Neural progenitor cell (in vitro differentiated cells): Measurements from ENCODE around the gene CTIF. TPM values are rescaled to one million over a fixed set of nuclear protein-coding genes. Genes with fewer than 3 reads are reported as not detected.

Experiments
- DNase-seq: peaks from one replicate; pipeline ENCODE4 v3.0.0-alpha.2; 2016; ENCODE audit warnings: low spot score
- H2AFZ ChIP-seq: fragments of 200-600 bp; sonication (generic); replicated peaks from 2 replicates; pipeline ENCODE4 v1.6.1; 2016; ENCODE audit warnings: antibody characterized with exemption
- H3F3A ChIP-seq: fragments of 200-600 bp; sonication (generic); 2 replicates; pipeline ENCODE4 v1.6.1; 2016; ENCODE audit warnings: antibody characterized with exemption, low read depth
- H3K27ac ChIP-seq: fragments of 200-600 bp; sonication (generic); 2 replicates; pipeline ENCODE4 v1.5.1; 2016; ENCODE audit warnings: mild to moderate bottlenecking
- H3K27me3 ChIP-seq: fragments of 200-600 bp; sonication (generic); 2 replicates; pipeline ENCODE4 v1.6.1; 2016; ENCODE audit warnings: mild to moderate bottlenecking, moderate library complexity
- H3K36me3 ChIP-seq: fragments of 200-600 bp; sonication (generic); 2 replicates; pipeline ENCODE4 v1.5.1; 2016
- H3K4me1 ChIP-seq: fragments of 200-600 bp; sonication (generic); 2 replicates; pipeline ENCODE4 v1.6.1; 2016; ENCODE audit warnings: mixed run types
- H3K4me2 ChIP-seq: fragments of 200-600 bp; sonication (generic); 2 replicates; pipeline ENCODE4 v1.6.1; 2016
- H3K4me3 ChIP-seq: fragments of 200-600 bp; sonication (generic); 2 replicates; pipeline ENCODE4 v1.5.1; 2016
- H3K79me2 ChIP-seq: fragments of 200-600 bp; sonication (generic); 2 replicates; pipeline ENCODE4 v1.6.1; 2016; ENCODE audit warnings: low read depth
- H3K9ac ChIP-seq: fragments of 200-600 bp; sonication (generic); 2 replicates; pipeline ENCODE4 v1.6.1; 2016
- H3K9me3 ChIP-seq: fragments of 200-600 bp; sonication (generic); 2 replicates; pipeline ENCODE4 v1.5.1; 2016; ENCODE audit warnings: low read depth
- H4K20me1 ChIP-seq: fragments of 200-600 bp; sonication (generic); 2 replicates; pipeline ENCODE4 v1.6.1; 2016; ENCODE audit warnings: low read depth
- H3K27ac Mint-ChIP-seq: 3 replicates; pipeline ENCODE4 v1.8.0; 2021; ENCODE audit warnings: mixed read lengths
- H3K27me3 Mint-ChIP-seq: 2 replicates; pipeline ENCODE4 v1.8.0; 2022; ENCODE audit warnings: low read depth, mild to moderate bottlenecking, inconsistent platforms, moderate library complexity, mixed read lengths; ENCODE audit not compliant: insufficient read depth
- H3K36me3 Mint-ChIP-seq: 3 replicates; pipeline ENCODE4 v1.8.0; 2021; ENCODE audit warnings: mixed read lengths
- H3K4me1 Mint-ChIP-seq: 3 replicates; pipeline ENCODE4 v1.8.0; 2021; ENCODE audit warnings: mixed read lengths
- H3K4me3 Mint-ChIP-seq: 3 replicates; pipeline ENCODE4 v1.8.0; 2021; ENCODE audit warnings: mild to moderate bottlenecking, moderate library complexity, mixed read lengths
- H3K9me3 Mint-ChIP-seq: 3 replicates; pipeline ENCODE4 v1.8.0; 2020; ENCODE audit warnings: mixed read lengths
- EZH2 ChIP-seq: fragments of 200-600 bp; sonication (generic); IDR thresholded peaks from 2 replicates; pipeline ENCODE4 v1.6.1; 2017; ENCODE audit warnings: antibody characterized with exemption, mild to moderate bottlenecking, moderate library complexity
- EZH2phosphoT487 ChIP-seq: fragments of 200-600 bp; sonication (generic); IDR thresholded peaks from 2 replicates; pipeline ENCODE4 v1.6.1; 2017; ENCODE audit warnings: antibody characterized with exemption
- total RNA-seq: library from RNA; depleted of rRNA; stranded (reverse); fragments of >200 nt; gene quantifications from 2 replicates; pipeline ENCODE4 v1.2.3, GENCODE V29; 2015; ENCODE audit warnings: low replicate concordance
- TF ChIP-seq, protein P1 (sequence below): fragments of 200-600 bp; sonication (generic); IDR thresholded peaks from 2 replicates; pipeline ENCODE4 v1.5.1; 2017; ENCODE audit warnings: antibody characterized with exemption, mild to moderate bottlenecking

CTIF gene
- total RNA-seq, 1 donor from 2014 or later: 17.6 TPM

DNA sequence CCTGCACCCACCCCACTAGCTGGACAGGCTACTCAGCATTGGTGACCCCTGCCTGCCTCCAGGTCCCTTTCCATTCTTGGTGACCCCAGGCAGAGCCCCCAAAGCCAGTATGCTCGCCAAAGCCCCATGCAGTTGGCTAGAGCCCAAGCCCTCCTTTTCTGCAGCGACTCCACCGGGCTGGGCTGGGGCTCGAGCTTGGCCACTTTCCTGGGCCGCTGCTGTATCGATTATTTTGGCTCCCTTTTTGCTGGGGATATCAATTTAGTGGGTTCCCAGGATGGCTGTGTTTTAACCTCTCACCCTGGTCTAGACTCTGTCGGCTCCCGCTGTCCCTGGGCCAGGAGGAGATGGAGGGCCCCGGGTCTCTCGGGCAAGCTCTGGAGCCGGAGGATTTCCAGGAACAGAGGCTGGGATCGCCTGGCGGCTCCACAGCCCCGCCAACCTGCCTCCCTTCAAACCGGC lies 335.9 kb downstream of the CTIF start:
- Mint-ChIP-seq H3K4me1 (peaks cover 33% of the 10 kb centered on the region), H3K4me3 (no peak overlapping the region), H3K27ac (peak overlapping the region; percentile 87), H3K27me3 (peaks cover 8% of the 10 kb centered on the region), H3K36me3 (no peaks in the 10 kb centered on the region), H3K9me3 (no peaks in the 10 kb centered on the region)
- H3K27ac ChIP-seq: no peak overlapping the region
- H3K9ac ChIP-seq: no peak overlapping the region
- no peaks in the 10 kb centered on the region for H3K4me1 ChIP-seq
- no peaks in the 10 kb centered on the region for H3F3A ChIP-seq
- no peak for TF ChIP-seq EZH2
- TF ChIP-seq, protein P1, sequence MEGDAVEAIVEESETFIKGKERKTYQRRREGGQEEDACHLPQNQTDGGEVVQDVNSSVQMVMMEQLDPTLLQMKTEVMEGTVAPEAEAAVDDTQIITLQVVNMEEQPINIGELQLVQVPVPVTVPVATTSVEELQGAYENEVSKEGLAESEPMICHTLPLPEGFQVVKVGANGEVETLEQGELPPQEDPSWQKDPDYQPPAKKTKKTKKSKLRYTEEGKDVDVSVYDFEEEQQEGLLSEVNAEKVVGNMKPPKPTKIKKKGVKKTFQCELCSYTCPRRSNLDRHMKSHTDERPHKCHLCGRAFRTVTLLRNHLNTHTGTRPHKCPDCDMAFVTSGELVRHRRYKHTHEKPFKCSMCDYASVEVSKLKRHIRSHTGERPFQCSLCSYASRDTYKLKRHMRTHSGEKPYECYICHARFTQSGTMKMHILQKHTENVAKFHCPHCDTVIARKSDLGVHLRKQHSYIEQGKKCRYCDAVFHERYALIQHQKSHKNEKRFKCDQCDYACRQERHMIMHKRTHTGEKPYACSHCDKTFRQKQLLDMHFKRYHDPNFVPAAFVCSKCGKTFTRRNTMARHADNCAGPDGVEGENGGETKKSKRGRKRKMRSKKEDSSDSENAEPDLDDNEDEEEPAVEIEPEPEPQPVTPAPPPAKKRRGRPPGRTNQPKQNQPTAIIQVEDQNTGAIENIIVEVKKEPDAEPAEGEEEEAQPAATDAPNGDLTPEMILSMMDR: no peak
- no peak for TF ChIP-seq EZH2phosphoT487
- H3K4me2 ChIP-seq: no peak overlapping the region
- no peaks in the 10 kb centered on the region for H3K36me3 ChIP-seq
- no peak overlapping the region for H2AFZ ChIP-seq
- H3K4me3 ChIP-seq: no peak overlapping the region
- no peaks in the 10 kb centered on the region for H3K27me3 ChIP-seq
- H3K9me3 ChIP-seq: no peaks in the 10 kb centered on the region
- H3K79me2 ChIP-seq: no peaks in the 10 kb centered on the region
- no peaks in the 10 kb centered on the region for H4K20me1 ChIP-seq
- no peak for DNase-seq

DNA sequence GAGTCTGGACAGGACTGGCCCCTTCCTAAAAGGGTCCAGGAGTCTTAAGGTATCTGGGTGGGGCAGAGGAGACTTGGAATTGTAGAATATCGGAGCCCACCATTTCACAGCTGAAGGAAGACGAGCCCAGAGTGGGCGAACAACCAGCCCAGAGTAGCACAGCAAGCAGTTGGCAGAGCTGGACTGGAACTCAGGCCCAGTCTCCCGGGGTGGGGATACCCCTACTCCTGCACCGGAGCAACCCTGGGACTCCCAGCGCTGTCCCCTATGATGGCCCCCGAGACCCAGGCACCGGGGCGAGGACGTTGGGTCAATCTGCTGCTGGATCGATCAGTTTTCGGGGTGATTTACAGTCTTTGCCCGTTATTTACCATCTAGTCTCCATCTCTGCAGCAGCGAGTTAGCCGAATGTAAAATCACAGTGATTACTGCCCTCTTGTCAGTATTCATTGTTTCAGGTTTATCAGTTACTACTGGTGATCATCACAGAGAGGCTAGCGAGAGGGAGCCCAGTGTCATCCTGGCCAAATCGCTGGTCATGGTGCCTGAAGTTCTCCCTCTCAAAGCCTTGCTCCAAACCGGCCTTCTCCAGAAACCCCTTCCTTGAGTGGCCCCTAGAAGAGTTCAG lies 336.6 kb downstream of the CTIF start:
- no peak overlapping the region for H3K4me3 ChIP-seq
- no peaks in the 10 kb centered on the region for H3F3A ChIP-seq
- peak overlapping the region; percentile 87 for H3K27ac Mint-ChIP-seq
- peaks cover 2% of the 10 kb centered on the region for H3K9me3 Mint-ChIP-seq
- H3K4me3 Mint-ChIP-seq: no peak overlapping the region
- no peak overlapping the region for H2AFZ ChIP-seq
- peaks cover 11% of the 10 kb centered on the region for H3K27me3 Mint-ChIP-seq
- H3K36me3 Mint-ChIP-seq: no peaks in the 10 kb centered on the region
- no peaks in the 10 kb centered on the region for H3K36me3 ChIP-seq
- no peak for TF ChIP-seq EZH2
- H3K4me1 Mint-ChIP-seq: peaks cover 39% of the 10 kb centered on the region
- no peaks in the 10 kb centered on the region for H3K79me2 ChIP-seq
- no peaks in the 10 kb centered on the region for H4K20me1 ChIP-seq
- no peaks in the 10 kb centered on the region for H3K4me1 ChIP-seq
- no peaks in the 10 kb centered on the region for H3K9me3 ChIP-seq
- H3K27me3 ChIP-seq: no peaks in the 10 kb centered on the region
- no peak overlapping the region for H3K27ac ChIP-seq
- H3K9ac ChIP-seq: no peak overlapping the region
- no peak for DNase-seq
- H3K4me2 ChIP-seq: no peak overlapping the region

DNA sequence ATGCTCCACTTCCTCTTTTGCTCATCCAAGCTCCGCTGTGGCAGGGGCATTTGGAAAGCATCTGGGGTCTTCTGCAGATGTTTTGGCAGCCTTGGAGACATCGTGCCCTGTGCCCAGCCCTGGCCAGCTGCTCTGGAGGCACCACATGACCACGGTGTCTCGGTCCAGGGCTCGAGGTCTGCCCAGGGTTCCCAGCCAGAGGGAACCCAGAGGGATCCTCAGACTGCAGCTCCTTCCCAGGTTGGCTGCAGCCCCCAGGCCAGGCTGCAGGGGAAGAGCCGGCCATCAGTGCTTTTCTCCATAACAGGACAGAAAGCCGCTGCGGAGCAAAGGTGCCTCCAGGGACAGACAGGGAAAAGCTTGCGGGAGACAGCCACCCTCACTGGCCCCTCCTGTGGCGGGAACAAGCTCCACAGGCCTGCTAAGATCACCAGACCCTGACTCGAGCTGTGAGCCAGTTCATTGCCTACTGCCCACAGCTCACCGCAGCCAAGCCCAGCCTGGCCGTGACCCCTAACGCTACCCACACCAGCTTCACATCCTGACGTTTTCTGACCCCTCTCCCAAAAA lies 337.2 kb downstream of the CTIF start:
- peak overlapping the region; percentile 50 for H3K27ac Mint-ChIP-seq
- Histone ChIP-seq H3K4me2 (no peak overlapping the region), H3K27ac (no peak overlapping the region)

More for the DNA sequence above, 337.2 kb downstream of the CTIF start:
- no peaks in the 10 kb centered on the region for H3K36me3 Mint-ChIP-seq
- Histone ChIP-seq H4K20me1 (no peaks in the 10 kb centered on the region), H3K36me3 (no peaks in the 10 kb centered on the region), H3F3A (no peaks in the 10 kb centered on the region), H3K4me3 (no peak overlapping the region), H3K4me1 (no peaks in the 10 kb centered on the region), H3K9me3 (no peaks in the 10 kb centered on the region), H3K27me3 (no peaks in the 10 kb centered on the region), H3K9ac (no peak overlapping the region), H2AFZ (no peak overlapping the region), H3K79me2 (no peaks in the 10 kb centered on the region)
- H3K4me1 Mint-ChIP-seq: peaks cover 39% of the 10 kb centered on the region
- peaks cover 11% of the 10 kb centered on the region for H3K27me3 Mint-ChIP-seq
- TF ChIP-seq EZH2phosphoT487 (no peak), EZH2 (no peak)
- TF ChIP-seq, protein P1: no peak
- no peak overlapping the region for H3K4me3 Mint-ChIP-seq
- peak; percentile 47 for DNase-seq
- peaks cover 6% of the 10 kb centered on the region for H3K9me3 Mint-ChIP-seq
